LoVo (cell line): ENCODE data around the gene LRRC55.

Experiments
- DNase-seq: peaks from one replicate; pipeline ENCODE4 v3.0.0-alpha.2; 2016; ENCODE audit warnings: low spot score

LRRC55 gene

GRCh38 chr11:57239348-57239747, 57.6 kb downstream of the LRRC55 start:
- no peak for DNase-seq

DNA sequence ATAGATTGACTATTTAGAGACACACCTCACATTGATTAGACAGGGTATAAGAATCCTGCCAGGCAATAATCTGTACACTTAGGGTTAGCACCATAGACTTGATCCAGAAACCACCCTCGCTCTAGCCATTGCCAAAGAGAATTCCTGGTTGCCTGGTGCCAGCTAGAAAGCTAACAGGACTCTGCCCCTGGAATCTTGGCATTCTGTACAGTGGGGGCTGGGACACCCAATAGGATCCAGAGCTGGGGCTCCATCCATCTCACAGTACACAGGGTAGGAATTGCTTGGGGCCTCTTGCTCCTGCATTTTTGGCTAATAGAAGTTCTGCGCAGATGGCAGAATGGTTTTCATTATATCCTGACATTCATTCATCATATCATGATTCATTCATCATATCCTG, 58.3 kb downstream of the LRRC55 start:
- no peak for DNase-seq

GRCh38 chr11:57240757-57241156, 59.0 kb downstream of the LRRC55 start:
- DNase-seq, result no peak
